HG03439 (cell line): Measurements from ENCODE around the gene FAM9C.

Experiments
- ATAC-seq: cut with Tn5 transposase; IDR thresholded peaks from one replicate; pipeline ENCODE4 v1.9.1; 2021; ENCODE audit warnings: mild to moderate bottlenecking, moderate library complexity; ENCODE audit not compliant: unreplicated experiment

Gene FAM9C

DNA sequence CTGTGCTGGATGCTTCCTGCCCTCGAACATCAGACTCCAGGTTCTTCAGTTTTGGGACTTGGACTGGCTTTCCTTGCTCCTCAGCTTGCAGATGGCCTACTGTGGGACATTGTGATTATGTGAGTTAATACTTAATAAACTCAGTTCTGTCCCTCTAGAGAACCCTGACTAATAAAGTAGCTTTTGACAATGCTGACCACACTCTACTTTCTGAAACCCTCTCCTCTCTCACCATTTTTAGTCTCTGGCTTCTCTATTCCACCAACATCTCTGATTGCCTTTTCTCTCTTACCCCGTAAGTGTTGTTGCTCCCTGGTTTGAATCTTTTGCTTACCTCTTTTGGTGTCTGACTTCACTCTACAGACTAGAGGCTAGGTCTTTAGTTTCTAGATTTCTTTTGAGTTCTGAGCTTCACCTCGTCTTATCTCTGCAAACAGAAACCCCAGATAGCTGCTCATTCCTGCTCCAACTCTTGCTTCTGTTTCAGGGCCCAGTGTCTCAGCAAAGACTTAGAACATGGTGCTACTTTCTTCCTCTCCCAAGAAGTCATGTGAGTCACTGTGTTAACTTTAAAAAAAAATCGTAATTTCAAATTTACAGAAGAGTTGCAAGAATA, 58.1 kb downstream of the FAM9C start:
- no peak for ATAC-seq
